ENCODE measurements around the gene NR1H2. TPM values are rescaled to one million over a fixed set of nuclear protein-coding genes. Genes with fewer than 3 reads are reported as not detected.

NR1H2 gene
- 45.4 and 67.3 TPM in 2 replicates for total RNA-seq

GRCh38 chr19:50376166-50377050 lies at the start of gene NR1H2:
Gene NR1H2, plus strand, starts transcription at chr19:50376457. Its CDS starts 1,149 bp downstream, at chr19:50377606.

GRCh38 chr19:50329146-50329925 lies 46.9 kb upstream of the NR1H2 start, which contains the start of gene KCNC3:
Gene KCNC3, minus strand, starts transcription at chr19:50329377. Its CDS starts 295 bp downstream, at chr19:50329082.

GRCh38 chr19:50365434-50366306 lies 10.6 kb upstream of the NR1H2 start, which contains the start of gene NAPSA:
Gene NAPSA, minus strand, starts transcription at chr19:50365639. Its CDS starts 18 bp downstream, at chr19:50365621.

GRCh38 chr19:50383852-50384684 lies 7.8 kb downstream of the NR1H2 start, which contains the start of gene POLD1:
Gene POLD1, plus strand, starts transcription at chr19:50384347. Its CDS starts 14,505 bp downstream, at chr19:50398852.

GRCh38 chr19:50418176-50419021 lies 42.1 kb downstream of the NR1H2 start, which contains the start of gene SPIB:
Gene SPIB, plus strand, starts transcription at chr19:50418938. Its CDS starts 25 bp downstream, at chr19:50418963.

GRCh38 chr19:50432221-50433028 lies 56.2 kb downstream of the NR1H2 start, which contains the start of gene MYBPC2:
Gene MYBPC2, plus strand, starts transcription at chr19:50432892. Its CDS starts 62 bp downstream, at chr19:50432954.

Other genes with a start within 250 kb of the NR1H2 start
- gene IZUMO2, start 213.2 kb upstream of the NR1H2 start, total RNA-seq, result not detected in 2 replicates
- gene MYH14, start 172.8 kb upstream of the NR1H2 start, total RNA-seq, result under 0.01 and 0.09 TPM in 2 replicates
- gene KCNC3, start 47.1 kb upstream of the NR1H2 start, total RNA-seq, result 0.09 and 0.19 TPM in 2 replicates
- 0.09 TPM in 1 of 2 replicates, not detected in the other for gene NAPSA, start 10.8 kb upstream of the NR1H2 start, total RNA-seq
- gene POLD1, start 7.9 kb downstream of the NR1H2 start, total RNA-seq, result 70.6 and 78.3 TPM in 2 replicates
- 0.09 TPM in 1 of 2 replicates, not detected in the other for gene SPIB, start 42.5 kb downstream of the NR1H2 start, total RNA-seq
- not detected in 2 replicates for gene MYBPC2, start 56.4 kb downstream of the NR1H2 start, total RNA-seq
- gene EMC10, start 100.0 kb downstream of the NR1H2 start, total RNA-seq, result 51.4 and 53.8 TPM in 2 replicates
- gene GARIN5A, start 100.4 kb downstream of the NR1H2 start, total RNA-seq, result 0.19 TPM in 1 of 2 replicates, not detected in the other
- gene JOSD2, start 134.7 kb downstream of the NR1H2 start, total RNA-seq, result 28.2 and 30.9 TPM in 2 replicates
- not detected in 2 replicates for gene ASPDH, start 137.5 kb downstream of the NR1H2 start, total RNA-seq
- gene LRRC4B, start 192.0 kb downstream of the NR1H2 start, total RNA-seq, result 0.09 and 0.63 TPM in 2 replicates

All from endothelial cell of coronary artery (primary cell).